Endothelial cell of umbilical vein (primary cell): Measurements from ENCODE around the gene SLC12A6.

Source experiments
- POLR2A ChIP-seq: IDR thresholded peaks from 2 replicates; pipeline ENCODE4 v1.6.1; 2012; ENCODE audit warnings: low read depth, mild to moderate bottlenecking, control low read depth, low read length
- POLR2AphosphoS5 ChIP-seq: IDR thresholded peaks from 2 replicates; pipeline ENCODE4 v1.6.1; 2012; ENCODE audit warnings: low read depth, mild to moderate bottlenecking, control low read depth, low read length, moderate library complexity; ENCODE audit not compliant: insufficient read depth
- TF ChIP-seq, protein P1 (sequence below), 2 donors: IDR thresholded peaks; 1 replicate in 1 of 2; 2 replicates in 1 of 2; pipeline ENCODE4 v1.5.1; 2011; ENCODE audit warnings: low read length in 2 of 2, mild to moderate bottlenecking in 2 of 2, moderate library complexity in 2 of 2, control low read depth in 1 of 2, inconsistent platforms in 1 of 2, low read depth in 1 of 2; ENCODE audit not compliant: insufficient read depth in 1 of 2; ENCODE audit errors: extremely low read depth in 1 of 2

DNA sequence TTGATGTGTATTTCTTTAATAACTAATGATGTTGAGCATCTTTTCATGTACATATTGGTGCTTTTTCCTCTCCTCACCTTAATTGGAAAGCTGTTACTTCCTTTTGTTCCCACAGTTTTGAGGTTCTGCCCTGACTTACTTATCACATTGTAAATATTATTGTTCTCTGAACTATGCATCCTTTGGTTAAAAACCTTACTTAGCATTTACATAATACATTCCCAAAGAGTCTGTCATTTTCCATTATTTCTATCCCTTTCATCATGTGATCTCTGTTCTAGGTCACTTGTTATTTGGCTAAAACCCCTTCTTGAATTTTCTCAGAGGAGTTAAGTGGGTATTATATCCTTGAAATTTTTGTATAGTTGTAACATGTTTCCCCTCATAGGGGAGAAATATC lies 33.0 kb downstream of the SLC12A6 start:
- TF ChIP-seq, protein P1, sequence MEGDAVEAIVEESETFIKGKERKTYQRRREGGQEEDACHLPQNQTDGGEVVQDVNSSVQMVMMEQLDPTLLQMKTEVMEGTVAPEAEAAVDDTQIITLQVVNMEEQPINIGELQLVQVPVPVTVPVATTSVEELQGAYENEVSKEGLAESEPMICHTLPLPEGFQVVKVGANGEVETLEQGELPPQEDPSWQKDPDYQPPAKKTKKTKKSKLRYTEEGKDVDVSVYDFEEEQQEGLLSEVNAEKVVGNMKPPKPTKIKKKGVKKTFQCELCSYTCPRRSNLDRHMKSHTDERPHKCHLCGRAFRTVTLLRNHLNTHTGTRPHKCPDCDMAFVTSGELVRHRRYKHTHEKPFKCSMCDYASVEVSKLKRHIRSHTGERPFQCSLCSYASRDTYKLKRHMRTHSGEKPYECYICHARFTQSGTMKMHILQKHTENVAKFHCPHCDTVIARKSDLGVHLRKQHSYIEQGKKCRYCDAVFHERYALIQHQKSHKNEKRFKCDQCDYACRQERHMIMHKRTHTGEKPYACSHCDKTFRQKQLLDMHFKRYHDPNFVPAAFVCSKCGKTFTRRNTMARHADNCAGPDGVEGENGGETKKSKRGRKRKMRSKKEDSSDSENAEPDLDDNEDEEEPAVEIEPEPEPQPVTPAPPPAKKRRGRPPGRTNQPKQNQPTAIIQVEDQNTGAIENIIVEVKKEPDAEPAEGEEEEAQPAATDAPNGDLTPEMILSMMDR (IDR thresholded peaks at IDR 0.05; ENCODE audit: extremely low read depth in 1 of 2, insufficient read depth in 1 of 2, low read depth in 1 of 2, low read length in 2 of 2), result no peak
- no peak for TF ChIP-seq POLR2AphosphoS5
- TF ChIP-seq POLR2A, result no peak
